GM18520 (cell line): ENCODE results near the gene DNMT3B.
"Not testable (repeated sequence)": the region's sequence is repeated elsewhere in the genome, so short reads cannot be mapped to it uniquely, and the experiment has no call there.

Experiments
- ATAC-seq: cut with Tn5 transposase; IDR thresholded peaks from one replicate; pipeline ENCODE4 v1.9.1; 2021; ENCODE audit not compliant: unreplicated experiment

The DNMT3B gene

DNA sequence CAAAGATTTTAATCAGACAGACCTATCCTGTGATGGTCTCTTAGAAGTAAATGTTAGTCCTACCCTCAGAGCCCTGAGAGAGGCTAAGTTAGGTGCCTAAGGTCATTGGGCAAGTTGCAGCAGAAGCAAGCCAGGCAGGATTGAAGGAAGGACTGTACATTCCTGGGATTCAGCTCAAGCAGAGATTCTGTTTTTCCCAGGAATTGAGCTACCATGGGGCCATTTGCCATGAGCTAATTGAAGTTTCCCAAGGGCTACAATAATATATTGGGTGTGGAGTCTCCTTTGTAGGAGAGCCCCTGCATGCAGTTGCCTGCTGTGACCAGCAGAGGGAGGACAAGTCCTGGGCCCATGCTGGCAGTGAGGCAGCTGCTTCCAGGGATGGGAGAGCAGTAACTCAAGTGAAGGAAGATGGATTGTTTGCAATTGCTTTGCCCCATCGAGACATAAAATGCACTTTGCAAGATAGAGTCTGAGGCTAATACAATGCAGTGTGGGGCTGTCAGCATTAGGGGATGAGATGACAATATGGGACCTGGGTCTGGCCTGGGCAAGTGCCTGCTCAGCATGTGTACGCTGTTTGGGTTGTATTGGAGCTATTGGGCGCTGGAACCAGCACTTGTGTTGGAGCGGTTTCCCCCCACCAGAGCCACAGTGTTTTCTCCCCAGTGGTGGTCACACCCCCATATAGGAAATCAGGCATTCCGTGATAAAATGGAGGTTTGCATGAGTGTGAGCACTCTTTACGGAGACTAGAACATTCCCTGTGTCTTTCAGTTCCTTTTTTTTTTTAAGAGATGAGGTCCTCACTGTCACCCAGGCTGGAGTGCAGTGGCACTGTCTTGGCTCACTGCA is 27.9 kb downstream of the DNMT3B start:
- ATAC-seq, result peak; percentile 60

DNA sequence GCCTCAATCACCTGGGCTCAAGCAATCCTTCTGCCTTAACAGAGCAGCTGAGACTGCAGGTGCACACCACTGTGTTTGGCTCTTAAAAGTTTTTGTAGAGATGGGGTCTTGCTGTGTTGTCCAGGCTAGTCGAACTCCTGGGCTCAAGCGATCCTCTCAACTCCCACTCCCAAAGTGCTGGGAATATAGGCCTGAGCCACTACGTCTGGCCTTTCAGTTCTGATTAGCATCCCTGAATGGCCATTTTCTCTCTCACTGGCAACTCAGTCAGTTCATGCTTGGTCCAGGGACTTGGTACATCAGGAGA is 28.5 kb downstream of the DNMT3B start:
- no peak for ATAC-seq

DNA sequence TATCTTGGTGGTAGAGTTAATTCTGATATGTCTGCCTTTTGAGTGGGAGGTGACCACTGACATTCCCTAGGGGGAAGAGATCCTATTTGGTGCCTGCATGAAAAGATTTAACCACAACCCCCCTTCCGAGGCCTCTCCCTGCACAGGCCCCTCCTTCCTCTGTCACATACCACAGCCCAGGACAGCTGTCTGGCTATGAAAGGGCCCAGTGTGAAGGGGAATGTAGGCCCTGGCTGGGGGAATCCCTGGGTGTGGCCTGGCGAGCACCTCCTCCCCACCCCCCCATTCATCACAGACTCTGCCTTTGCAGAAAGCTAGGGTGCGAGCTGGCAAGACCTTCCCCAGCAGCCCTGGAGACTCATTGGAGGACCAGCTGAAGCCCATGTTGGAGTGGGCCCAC is 30.1 kb downstream of the DNMT3B start:
- ATAC-seq, result no peak

DNA sequence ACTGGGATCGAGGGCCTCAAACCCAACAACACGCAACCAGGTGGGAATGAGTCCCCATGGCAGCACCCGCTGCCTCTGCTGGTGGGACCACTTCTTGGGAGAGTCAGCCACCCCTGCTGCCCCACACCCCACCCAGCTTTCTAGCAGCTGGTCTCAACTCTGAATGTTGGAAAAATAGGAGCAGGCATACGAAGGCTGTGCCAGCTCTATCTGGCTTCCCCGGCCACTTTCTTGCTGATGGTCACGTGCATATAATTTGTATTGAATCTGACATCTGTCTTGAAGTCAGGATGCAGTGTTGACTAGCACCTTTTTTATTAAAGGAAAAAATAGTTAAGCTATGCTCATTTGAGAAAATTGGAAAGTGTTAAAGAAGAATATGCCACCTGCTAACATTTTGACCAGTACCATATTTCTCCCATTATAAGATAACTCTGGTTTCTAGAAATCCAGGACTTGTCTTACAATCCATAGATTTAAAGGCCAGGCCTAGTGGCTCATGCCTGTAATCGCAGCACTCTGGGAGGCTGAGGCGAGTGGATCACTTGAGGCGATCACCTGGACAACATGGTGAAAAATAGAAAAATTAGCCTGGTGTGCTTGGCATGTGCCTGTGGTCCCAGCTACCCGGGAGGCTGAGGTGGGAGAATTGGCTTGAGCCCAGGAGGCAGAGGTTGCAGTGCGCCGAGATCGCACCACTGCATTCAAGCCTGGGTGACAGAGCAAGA is 30.7 kb downstream of the DNMT3B start:
- no peak for ATAC-seq

DNA sequence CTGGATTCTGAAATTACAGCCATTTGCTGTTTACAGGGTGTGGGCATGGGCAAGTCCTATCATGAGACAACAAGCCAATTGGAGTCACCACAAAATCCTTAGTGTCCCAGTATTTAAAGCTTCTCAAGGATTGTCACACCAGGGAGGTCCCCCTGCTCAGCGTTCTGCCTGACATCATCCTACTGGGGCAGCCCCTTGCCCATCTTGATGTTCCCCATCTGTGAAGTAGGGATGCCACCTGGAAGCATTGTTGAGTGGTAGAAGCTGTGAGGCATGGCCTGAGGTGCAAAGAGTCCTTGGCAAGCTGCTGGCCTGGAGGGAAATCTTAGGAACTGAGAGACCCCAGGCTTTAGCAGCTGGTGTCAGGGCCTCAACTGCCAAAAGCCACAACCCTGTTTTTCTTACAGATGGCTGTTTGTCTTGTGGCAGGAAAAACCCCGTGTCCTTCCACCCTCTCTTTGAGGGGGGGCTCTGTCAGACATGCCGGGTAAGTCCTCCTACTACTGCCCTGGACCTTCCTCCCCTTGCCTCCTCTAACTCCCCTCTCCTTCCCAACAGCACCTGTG is 34.3 kb downstream of the DNMT3B start:
- ATAC-seq, result no peak

DNA sequence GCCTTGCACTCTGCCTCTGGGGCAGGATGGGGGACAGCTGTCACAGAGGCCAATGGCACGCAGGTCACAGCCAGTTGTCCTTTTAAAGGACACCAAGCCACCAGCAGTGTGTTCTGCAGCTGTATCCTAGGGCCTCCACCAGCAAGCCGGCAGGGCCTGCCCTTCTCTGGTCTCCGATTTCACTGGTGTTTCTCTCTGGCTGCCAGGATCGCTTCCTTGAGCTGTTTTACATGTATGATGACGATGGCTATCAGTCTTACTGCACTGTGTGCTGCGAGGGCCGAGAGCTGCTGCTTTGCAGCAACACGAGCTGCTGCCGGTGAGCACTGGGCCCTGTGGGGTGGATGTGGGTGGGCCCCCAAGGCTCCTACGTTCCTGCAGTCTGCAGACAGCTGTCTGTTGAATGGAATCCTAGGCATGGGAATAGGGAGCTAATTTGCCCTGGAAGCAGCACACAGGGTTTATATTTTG is 34.8 kb downstream of the DNMT3B start:
- no peak for ATAC-seq

DNA sequence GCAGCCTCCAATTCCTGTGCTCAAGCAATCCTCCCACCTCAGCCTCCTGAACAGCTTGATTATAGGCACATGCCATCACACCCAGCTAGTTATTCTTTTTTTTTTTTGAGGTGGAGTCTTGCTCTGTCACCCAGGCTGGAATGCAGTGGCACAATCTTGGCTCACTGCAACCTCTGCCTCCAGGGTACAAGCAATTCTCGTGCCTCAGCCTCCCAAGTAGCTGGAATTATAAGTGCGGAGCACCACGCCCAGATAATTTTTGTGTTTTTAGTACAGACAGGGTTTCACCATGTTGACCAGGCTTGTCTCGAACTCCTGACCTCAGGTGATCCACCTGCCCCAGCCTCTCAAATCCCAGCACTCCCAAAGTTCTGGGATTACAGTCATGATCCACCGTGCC is 35.4 kb downstream of the DNMT3B start:
- not testable (repeated sequence) for ATAC-seq

DNA sequence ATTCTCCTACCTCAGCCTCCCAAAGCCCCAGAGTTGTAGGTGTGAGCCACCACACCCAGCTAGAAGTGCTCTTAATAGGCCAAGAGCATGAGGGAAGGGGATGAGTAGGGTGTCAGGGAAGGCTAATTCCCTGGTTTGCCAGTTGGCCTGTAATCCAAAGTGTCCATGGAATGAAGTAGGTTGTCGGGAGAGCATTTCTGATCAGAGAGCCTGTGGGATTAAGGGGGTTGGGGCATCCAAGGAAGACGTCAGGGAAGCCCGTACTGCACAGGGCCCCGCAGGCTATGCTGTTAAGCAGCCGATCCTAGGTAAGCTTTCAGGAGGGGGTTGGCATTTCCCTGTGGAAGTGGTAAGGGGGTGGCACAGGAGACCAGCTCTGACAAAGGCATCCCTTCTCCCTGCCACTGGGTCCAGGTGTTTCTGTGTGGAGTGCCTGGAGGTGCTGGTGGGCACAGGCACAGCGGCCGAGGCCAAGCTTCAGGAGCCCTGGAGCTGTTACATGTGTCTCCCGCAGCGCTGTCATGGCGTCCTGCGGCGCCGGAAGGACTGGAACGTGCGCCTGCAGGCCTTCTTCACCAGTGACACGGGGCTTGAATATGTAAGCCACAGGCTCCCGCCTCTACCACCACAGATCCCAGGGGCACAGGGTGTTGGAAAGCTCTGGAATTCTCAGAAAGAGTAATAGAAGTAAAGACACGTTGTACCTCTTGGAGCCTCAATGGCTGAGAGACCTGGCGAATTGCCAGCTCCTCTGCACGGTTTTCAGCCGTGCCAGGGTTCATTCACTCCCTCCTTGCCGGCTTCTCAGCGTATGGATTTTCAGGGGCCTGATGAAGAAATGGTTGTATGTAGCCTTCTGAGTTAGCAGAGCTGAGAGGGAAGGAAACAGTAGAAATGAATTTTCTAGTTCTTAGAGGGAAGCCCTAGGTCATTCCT is 36.1 kb downstream of the DNMT3B start:
- no peak for ATAC-seq

DNA sequence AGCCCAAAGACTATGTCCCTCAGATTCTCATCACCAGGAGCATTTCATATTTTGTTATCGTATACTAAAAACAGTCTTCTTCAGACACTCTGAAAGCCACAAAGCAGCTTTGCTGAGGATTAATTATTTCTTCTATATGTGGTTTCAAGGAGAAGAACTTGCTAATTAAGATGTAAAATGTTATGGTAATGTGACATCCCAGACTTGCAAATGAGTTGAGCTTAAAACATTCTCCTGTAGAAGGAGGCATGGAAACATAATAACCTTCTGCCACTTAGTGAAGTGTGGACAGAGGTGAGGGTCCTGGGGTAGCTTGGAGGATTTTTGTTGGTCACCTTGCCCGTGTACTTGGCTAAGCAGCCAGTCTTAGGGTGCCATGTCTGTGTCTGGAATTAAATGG is 40.9 kb downstream of the DNMT3B start:
- ATAC-seq, result no peak

DNA sequence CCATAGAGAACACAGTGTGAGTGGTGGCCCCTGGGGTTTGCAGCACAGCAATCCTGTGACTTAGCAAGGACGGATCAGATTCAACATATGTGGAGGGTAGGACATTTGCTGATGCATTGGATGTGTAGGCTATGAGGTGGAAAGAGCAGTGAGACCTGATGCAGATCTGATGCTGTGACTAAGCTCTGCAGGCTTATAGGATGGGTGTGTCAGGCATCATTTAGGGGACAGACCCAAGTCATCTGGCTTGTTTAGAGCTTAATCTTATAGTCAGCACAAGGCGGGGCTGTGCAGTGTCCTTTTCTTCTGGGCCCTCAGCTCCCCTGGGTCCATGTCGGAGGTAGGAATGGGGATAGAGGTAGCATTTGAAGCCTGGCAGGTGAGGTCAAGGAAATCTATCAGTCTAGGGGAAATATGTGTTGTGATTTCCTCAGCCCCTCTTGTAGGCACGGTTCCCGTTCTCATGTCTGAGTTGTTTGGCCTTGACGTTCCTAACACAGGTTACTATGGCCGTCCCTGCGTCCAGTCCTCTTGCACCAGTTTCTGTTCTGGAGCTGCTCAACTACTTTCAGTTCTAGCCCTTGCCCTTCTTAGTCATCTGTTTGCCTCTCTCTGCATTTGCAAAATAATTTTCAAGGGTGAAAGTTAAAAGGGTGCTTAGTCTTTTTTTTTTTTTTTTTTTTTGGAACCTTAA is 42.0 kb downstream of the DNMT3B start:
- no peak for ATAC-seq

DNA sequence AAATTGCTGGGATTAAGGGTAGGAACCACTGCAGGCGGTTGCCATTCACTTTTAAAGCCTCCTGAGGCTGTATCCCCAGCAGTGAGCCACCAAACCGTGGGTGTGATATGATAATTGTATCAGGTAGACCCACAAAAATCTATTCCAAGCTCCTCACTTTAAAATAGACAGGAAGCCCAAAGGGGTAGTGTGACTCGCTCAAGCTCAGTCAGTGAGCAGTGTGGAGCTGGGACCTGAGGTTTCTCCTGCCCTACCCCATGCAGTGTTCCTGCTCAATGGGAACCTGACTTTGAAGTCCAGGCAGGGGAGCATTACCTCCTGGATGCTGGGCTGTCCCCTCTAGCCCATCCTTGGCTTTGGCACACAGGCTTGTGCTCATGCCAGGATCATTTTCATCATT is 42.6 kb downstream of the DNMT3B start:
- ATAC-seq, result no peak

DNA sequence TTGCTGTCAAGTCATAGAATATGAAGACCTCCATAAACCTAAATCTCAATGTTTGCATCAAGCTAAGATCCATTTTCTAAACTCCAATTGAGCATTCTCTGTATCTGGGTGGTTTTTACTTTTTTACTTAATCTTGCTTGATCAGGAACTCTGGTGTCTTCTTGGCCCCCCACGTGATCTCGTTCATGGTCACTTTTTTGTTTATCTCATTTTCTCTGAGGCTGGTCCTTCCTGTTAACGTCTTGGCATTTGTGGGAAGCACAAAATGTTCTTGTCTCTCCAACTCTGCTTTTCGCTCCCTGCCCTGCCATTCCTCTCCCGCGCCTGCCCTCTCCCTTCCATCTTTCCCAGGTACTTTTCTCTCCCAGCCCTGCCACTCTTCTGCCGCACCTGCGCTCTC is 43.5 kb downstream of the DNMT3B start:
- no peak for ATAC-seq

DNA sequence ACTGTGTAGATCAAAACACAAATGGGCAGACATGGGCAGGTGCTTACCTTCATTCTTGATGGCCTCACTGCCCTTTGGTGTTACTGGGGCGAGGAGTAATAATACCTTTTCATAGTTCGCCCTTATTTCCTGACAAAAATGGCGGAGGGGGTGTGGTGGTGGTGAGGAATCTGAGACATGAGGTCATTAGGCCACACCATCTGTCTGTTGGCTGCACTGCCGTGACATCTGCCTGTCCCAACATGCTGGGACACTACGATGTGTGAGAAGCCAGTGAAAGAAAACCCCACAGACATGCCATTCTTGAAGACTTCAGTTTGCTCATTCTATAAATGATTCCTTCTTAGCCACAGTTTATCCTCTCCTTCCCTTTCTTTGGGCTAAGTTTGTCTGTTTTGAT is 44.2 kb downstream of the DNMT3B start:
- ATAC-seq, result no peak

DNA sequence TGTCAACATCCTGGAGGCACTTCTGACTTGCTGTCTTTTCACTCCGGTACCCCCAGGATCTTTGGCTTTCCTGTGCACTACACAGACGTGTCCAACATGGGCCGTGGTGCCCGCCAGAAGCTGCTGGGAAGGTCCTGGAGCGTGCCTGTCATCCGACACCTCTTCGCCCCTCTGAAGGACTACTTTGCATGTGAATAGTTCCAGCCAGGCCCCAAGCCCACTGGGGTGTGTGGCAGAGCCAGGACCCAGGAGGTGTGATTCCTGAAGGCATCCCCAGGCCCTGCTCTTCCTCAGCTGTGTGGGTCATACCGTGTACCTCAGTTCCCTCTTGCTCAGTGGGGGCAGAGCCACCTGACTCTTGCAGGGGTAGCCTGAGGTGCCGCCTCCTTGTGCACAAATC is 45.5 kb downstream of the DNMT3B start:
- no peak for ATAC-seq

DNA sequence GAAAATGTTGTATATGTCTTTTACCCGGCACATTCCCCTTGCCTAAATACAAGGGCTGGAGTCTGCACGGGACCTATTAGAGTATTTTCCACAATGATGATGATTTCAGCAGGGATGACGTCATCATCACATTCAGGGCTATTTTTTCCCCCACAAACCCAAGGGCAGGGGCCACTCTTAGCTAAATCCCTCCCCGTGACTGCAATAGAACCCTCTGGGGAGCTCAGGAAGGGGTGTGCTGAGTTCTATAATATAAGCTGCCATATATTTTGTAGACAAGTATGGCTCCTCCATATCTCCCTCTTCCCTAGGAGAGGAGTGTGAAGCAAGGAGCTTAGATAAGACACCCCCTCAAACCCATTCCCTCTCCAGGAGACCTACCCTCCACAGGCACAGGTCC is 46.3 kb downstream of the DNMT3B start:
- no peak for ATAC-seq

DNA sequence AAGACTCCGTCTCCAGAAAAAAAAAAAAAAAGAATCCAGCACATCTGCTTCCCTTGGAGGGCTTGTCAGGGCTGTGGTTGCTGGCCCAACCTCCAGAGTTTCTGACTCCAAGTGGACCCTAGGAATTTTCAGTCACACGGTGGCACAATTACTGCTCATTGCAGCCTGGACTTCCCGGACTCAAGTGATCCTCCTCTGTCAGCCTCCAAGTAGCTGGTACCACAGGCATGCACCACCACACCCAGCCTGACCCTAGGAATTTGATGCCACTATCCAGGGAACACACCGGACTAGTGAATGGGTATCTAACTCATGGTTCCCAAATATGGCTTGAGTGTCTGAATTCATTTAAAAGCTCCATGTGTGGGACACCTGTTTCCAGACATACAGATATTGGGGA is 47.7 kb downstream of the DNMT3B start:
- ATAC-seq, result no peak

DNA sequence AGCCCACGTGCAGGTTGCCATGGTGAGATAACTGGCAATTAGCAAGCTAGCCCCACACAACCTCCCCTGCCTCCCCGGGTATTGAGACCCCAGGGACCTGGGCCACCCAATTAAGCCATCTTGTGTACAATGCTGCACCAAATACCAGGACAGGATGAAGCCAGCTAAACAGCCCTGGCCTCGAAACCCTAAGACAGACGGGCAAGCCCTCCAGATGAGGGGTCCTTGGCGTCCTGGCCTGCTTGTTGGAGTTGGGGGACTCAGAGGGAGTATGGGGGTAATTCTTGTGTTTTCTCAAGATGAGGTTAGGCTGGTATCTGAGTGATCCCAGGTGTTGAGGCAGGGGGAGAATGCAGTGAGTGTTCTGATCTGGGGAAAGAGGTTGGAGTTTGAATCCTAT is 48.8 kb downstream of the DNMT3B start:
- no peak for ATAC-seq

DNA sequence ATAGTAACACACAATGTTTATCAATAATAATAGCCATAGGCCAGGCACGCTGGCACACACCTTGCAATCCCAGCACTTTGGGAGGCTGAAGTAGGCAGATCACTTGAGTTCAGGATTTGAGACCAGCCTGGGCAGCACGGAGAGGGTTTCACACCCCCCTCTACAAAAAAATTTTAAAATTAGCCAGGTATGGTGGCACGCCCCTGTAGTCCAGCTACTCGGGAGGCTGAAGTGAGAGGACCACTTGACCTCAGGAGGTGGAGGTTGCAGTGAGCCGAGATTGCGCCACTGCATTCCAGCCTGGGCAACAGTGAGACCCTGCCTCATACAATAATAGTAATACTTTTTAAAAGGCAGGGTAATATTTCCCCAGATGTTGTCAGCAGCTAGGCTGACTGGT is 49.7 kb downstream of the DNMT3B start:
- ATAC-seq, result no peak

DNA sequence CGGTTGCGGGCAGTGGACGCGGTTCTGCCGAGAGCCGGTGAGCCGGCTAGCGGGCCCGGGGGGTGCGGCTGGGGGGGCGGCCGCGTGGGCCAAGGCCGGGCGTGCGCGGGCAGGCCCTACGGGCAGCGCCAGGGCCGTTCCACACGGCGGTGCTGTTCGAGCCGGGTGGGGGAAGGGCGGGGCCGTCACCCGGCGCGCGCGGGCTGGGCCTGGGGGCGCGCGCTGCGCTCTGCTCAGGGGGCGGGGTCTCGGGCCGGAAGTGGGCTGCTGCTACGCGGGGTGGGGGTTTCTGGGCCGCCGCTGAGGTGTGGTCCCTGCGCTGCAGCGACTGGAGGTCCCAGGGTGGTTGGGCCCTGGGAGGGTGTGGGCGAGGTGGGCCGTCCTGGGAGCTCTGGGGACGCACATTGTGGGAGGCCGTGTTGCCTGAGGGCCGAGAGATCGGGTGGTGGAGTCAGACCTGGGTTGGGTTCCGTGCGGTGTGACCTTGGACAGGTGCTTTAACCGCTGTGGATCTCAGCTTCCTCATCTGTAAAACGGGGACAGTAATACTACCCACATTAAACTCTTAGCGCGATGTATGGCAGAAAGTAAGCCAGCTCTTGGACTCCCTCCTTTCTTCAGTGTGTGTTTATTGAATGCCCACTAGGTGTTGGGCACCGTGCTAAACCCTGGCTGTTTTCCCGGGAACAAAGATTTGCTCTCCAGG is 58.0 kb downstream of the DNMT3B start:
- ATAC-seq, result peak; percentile 23
